ENCODE results near the gene NOS2. TPM values are rescaled to one million over a fixed set of nuclear protein-coding genes. Genes with fewer than 3 reads are reported as not detected.
"Not testable (repeated sequence)": the region's sequence is repeated elsewhere in the genome, so short reads cannot be mapped to it uniquely, and the experiment has no call there.

The NOS2 gene
- total RNA-seq, 3 donors from 2014 or later (not counting 1 experiment from before 2014, with no cell fraction given), result 0.19 to 0.20 TPM; not detected in 1

- Mint-ChIP-seq H3K4me3 (no peak overlapping the region), H3K27ac (no peak overlapping the region), H3K9me3 (no peaks in the 10 kb centered on the region), H3K36me3 (no peaks in the 10 kb centered on the region), H3K4me1 (no peaks in the 10 kb centered on the region), H3K27me3 (ENCODE audit: low read depth in 2 of 2) (peaks cover 0 to 3% of the 10 kb centered on the region in 2 donors)
- H3K27ac ChIP-seq (ENCODE audit: low read length), result no peak overlapping the region
- H3K9me3 ChIP-seq (ENCODE audit: control insufficient read depth, insufficient read depth, low read length), result no peaks in the 10 kb centered on the region
- no peak overlapping the region for H3K4me3 ChIP-seq (ENCODE audit: low read length)
- WGBS (ENCODE audit: insufficient coverage), result 80% methylated on average over 12 of the region's 12 CpGs
- intact Hi-C loops (cut with micrococcal nuclease), result no loop called here
- no peaks in the 10 kb centered on the region for H3K36me3 ChIP-seq (ENCODE audit: control insufficient read depth, insufficient read depth, low read length)
- peak in 1 of 2 donors; percentile 11 for DNase-seq
- no peak for TF ChIP-seq CTCF (IDR thresholded peaks at IDR 0.05)
- ATAC-seq, result no peak
- no peaks in the 10 kb centered on the region for H3K27me3 ChIP-seq (ENCODE audit: control insufficient read depth, insufficient read depth, low read length)
- no peaks in the 10 kb centered on the region for H3K4me1 ChIP-seq (ENCODE audit: control insufficient read depth, insufficient read depth, low read length)
Measured at GRCh38 chr17:27762527-27763305, 37.6 kb downstream of the NOS2 start.

GRCh38 chr17:27760931-27761330 lies 39.4 kb downstream of the NOS2 start:
- intact Hi-C loops (cut with micrococcal nuclease), result loop anchor here (1.0 kb wide), 1 partner anchor 119 kb away; no protein-coding TSS in a partner anchor
- H3K4me3 Mint-ChIP-seq; H3K4me1 ChIP-seq (ENCODE audit: control insufficient read depth, insufficient read depth, low read length); H3K4me1 Mint-ChIP-seq; H3K27ac Mint-ChIP-seq; H3K36me3 ChIP-seq (ENCODE audit: control insufficient read depth, insufficient read depth, low read length); H3K4me3 ChIP-seq (ENCODE audit: low read length); H3K27me3 ChIP-seq (ENCODE audit: control insufficient read depth, insufficient read depth, low read length); ATAC-seq; H3K27me3 Mint-ChIP-seq (ENCODE audit: low read depth in 2 of 2); H3K9me3 Mint-ChIP-seq; DNase-seq; H3K9me3 ChIP-seq (ENCODE audit: control insufficient read depth, insufficient read depth, low read length); H3K36me3 Mint-ChIP-seq; H3K27ac ChIP-seq (ENCODE audit: low read length): not testable (repeated sequence)
- 89% methylated on average over 10 of the region's 15 CpGs for WGBS (ENCODE audit: insufficient coverage)

- intact Hi-C loops (cut with micrococcal nuclease), result loop anchor here (1.0 kb wide), 1 partner anchor 120 kb away; no protein-coding TSS in a partner anchor
- Mint-ChIP-seq H3K4me1 (no peaks in the 10 kb centered on the region), H3K36me3 (no peaks in the 10 kb centered on the region), H3K9me3 (no peaks in the 10 kb centered on the region), H3K4me3 (no peak overlapping the region), H3K27ac (no peak overlapping the region), H3K27me3 (ENCODE audit: low read depth in 2 of 2) (peaks cover 0 to 3% of the 10 kb centered on the region in 2 donors)
- DNase-seq (peak; percentile 66 to 78), ATAC-seq (peak in 2 of 3 donors; percentile 59 to 73)
- Histone ChIP-seq H3K9me3 (ENCODE audit: control insufficient read depth, insufficient read depth, low read length) (no peaks in the 10 kb centered on the region), H3K27me3 (ENCODE audit: control insufficient read depth, insufficient read depth, low read length) (no peaks in the 10 kb centered on the region), H3K27ac (ENCODE audit: low read length) (no peak overlapping the region), H3K4me3 (ENCODE audit: low read length) (no peak overlapping the region), H3K4me1 (ENCODE audit: control insufficient read depth, insufficient read depth, low read length) (no peaks in the 10 kb centered on the region), H3K36me3 (ENCODE audit: control insufficient read depth, insufficient read depth, low read length) (no peaks in the 10 kb centered on the region)
- peak; percentile 91 for TF ChIP-seq CTCF (IDR thresholded peaks at IDR 0.05)
- WGBS (ENCODE audit: insufficient coverage), result 54% methylated on average over 28 of the region's 28 CpGs
Measured at GRCh38 chr17:27760069-27760885, 40.1 kb downstream of the NOS2 start.

- H3K27ac Mint-ChIP-seq, result no peak overlapping the region
- H3K9me3 Mint-ChIP-seq, result no peaks in the 10 kb centered on the region
- peaks cover 0 to 6% of the 10 kb centered on the region in 2 donors for H3K27me3 Mint-ChIP-seq (ENCODE audit: low read depth in 2 of 2)
- no peaks in the 10 kb centered on the region for H3K4me1 Mint-ChIP-seq
- no peak for ATAC-seq
- H3K4me3 ChIP-seq (ENCODE audit: low read length), result no peak overlapping the region
- H3K4me1 ChIP-seq (ENCODE audit: control insufficient read depth, insufficient read depth, low read length), result no peaks in the 10 kb centered on the region
- intact Hi-C loops (cut with micrococcal nuclease), result no loop called here
- H3K27ac ChIP-seq (ENCODE audit: low read length), result no peak overlapping the region
- H3K27me3 ChIP-seq (ENCODE audit: control insufficient read depth, insufficient read depth, low read length), result no peaks in the 10 kb centered on the region
- H3K36me3 ChIP-seq (ENCODE audit: control insufficient read depth, insufficient read depth, low read length), result no peaks in the 10 kb centered on the region
- H3K36me3 Mint-ChIP-seq, result no peaks in the 10 kb centered on the region
- 91% methylated on average over 14 of the region's 14 CpGs for WGBS (ENCODE audit: insufficient coverage)
- H3K4me3 Mint-ChIP-seq, result no peak overlapping the region
- no peaks in the 10 kb centered on the region for H3K9me3 ChIP-seq (ENCODE audit: control insufficient read depth, insufficient read depth, low read length)
- TF ChIP-seq CTCF (IDR thresholded peaks at IDR 0.05), result no peak
- DNase-seq, result no peak
Measured at GRCh38 chr17:27759528-27759927, 40.8 kb downstream of the NOS2 start.

All from natural killer cell (primary cell).